Sigmoid colon (tissue), 7 donors: ENCODE measurements around the gene CCNY. TPM values are rescaled to one million over a fixed set of nuclear protein-coding genes. Genes with fewer than 3 reads are reported as not detected.

Experiments
- DNase-seq: peaks from one replicate; pipeline ENCODE4 v3.0.0-alpha.2; 2019
- H3K27ac ChIP-seq, 4 donors: fragments of 200-600 bp; sonication (generic); one replicate each; pipeline ENCODE4 v1.5.1; 2016 to 2019; ENCODE audit warnings: mild to moderate bottlenecking in 1 of 4
- H3K27me3 ChIP-seq, 3 donors: fragments of 200-600 bp; sonication (generic); one replicate each; pipeline ENCODE4 v1.5.1; 2019; ENCODE audit warnings: mild to moderate bottlenecking in 1 of 3
- H3K36me3 ChIP-seq, 4 donors: fragments of 200-600 bp; sonication (generic); one replicate each; pipeline ENCODE4 v1.5.1; 2016 to 2019
- H3K4me1 ChIP-seq, 4 donors: fragments of 200-600 bp; sonication (generic); one replicate each; pipeline ENCODE4 v1.5.1; 2017 to 2019
- H3K4me3 ChIP-seq, 4 donors: fragments of 200-600 bp; sonication (generic); one replicate each; pipeline ENCODE4 v1.5.1; 2017 to 2019; ENCODE audit warnings: mild to moderate bottlenecking in 2 of 4, moderate library complexity in 1 of 4
- H3K9me3 ChIP-seq, 4 donors: fragments of 200-600 bp in 3 of 4; sonication (generic) in 3 of 4; one replicate each; pipeline versions ENCODE4 v1.5.1 to v1.6.1; 2013 to 2019
- CTCF ChIP-seq, 4 experiments: fragments of 450-650 bp in 3 of 4; fragments of 200-600 bp in 1 of 4; IDR thresholded peaks; one replicate each; pipeline ENCODE4 v1.5.1; 2016 to 2019; ENCODE audit warnings: antibody characterized with exemption in 4 of 4, mild to moderate bottlenecking in 3 of 4, moderate library complexity in 2 of 4
- EP300 ChIP-seq, 4 donors: sonication (generic); formaldehyde crosslinking; IDR thresholded peaks; one replicate each; pipeline ENCODE4 v1.6.1; 2017; ENCODE audit warnings: antibody characterized with exemption in 4 of 4
- POLR2A ChIP-seq, 2 donors: fragments of 450-650 bp; IDR thresholded peaks; one replicate each; pipeline ENCODE4 v1.6.1; 2016; ENCODE audit warnings: antibody characterized with exemption in 2 of 2, mild to moderate bottlenecking in 2 of 2, moderate library complexity in 2 of 2
- POLR2AphosphoS5 ChIP-seq, 4 donors: sonication (generic); formaldehyde crosslinking; IDR thresholded peaks; one replicate each; pipeline ENCODE4 v1.6.1; 2017; ENCODE audit warnings: antibody characterized with exemption in 4 of 4
- WGBS, 2 donors: extraction: QIAGEN DNeasy Blood & Tissue Kit; methylation state at CpG; one replicate each; pipeline ENCODE4 v1.1.7; 2013; 5-methylcytosine and 5-hydroxymethylcytosine counted together
- intact Hi-C: fragments of 100-400 bp; cut with DNase I; formaldehyde crosslinking; loops from one replicate; pipeline ENCODE4 v1.15.1; 2023
- polyA plus RNA-seq, 3 donors: library from polyadenylated mRNA; stranded (reverse); fragments of 200-250 nt; gene quantifications; one replicate each; pipeline ENCODE4 v1.2.3, GENCODE V29; 2013
- total RNA-seq, 4 donors: library from RNA; depleted of rRNA; stranded (reverse); fragments of >200 nt; gene quantifications; one replicate each; pipeline ENCODE4 v1.1.0, GENCODE V29; 2016
- donor health status: healthy with polysubstance abuse.
- donor health status: Bipolar disorder and iron deficiency.
- donor health status: healthy.

The CCNY gene
- total and polyA plus RNA-seq, 7 donors: 24.0 to 45.7 (median 35.7) TPM

- Histone ChIP-seq H3K4me3 (no peak overlapping the region), H3K36me3 (peaks cover 0 to 11% (median 0%) of the 10 kb centered on the region in 4 donors), H3K9me3 (no peaks in the 10 kb centered on the region), H3K4me1 (peaks cover 0 to 34% (median 22%) of the 10 kb centered on the region in 4 donors), H3K27me3 (no peaks in the 10 kb centered on the region), H3K27ac (peak overlapping the region in 1 of 4 donors; percentile 26)
- WGBS, 2 donors: 87 to 92% methylated on average over 3 of the region's 3 CpGs
- intact Hi-C loops: no loop called here
- no peak for DNase-seq
- no peak for TF ChIP-seq CTCF (IDR thresholded peaks at IDR 0.05)
- TF ChIP-seq POLR2A (IDR thresholded peaks at IDR 0.05): no peak
- TF ChIP-seq EP300 (IDR thresholded peaks at IDR 0.05): no peak
- no peak for TF ChIP-seq POLR2AphosphoS5 (IDR thresholded peaks at IDR 0.05)
Observed at GRCh38 chr10:35324196-35324595, 12.1 kb upstream of the CCNY start.

- no peaks in the 10 kb centered on the region for H3K27me3 ChIP-seq
- no peak for TF ChIP-seq CTCF (IDR thresholded peaks at IDR 0.05)
- TF ChIP-seq POLR2A (IDR thresholded peaks at IDR 0.05): no peak
- no peak for TF ChIP-seq POLR2AphosphoS5 (IDR thresholded peaks at IDR 0.05)
- no peak for TF ChIP-seq EP300 (IDR thresholded peaks at IDR 0.05)
- peaks cover 0 to 59% (median 46%) of the 10 kb centered on the region in 4 donors for H3K4me1 ChIP-seq
- 89 to 90% methylated on average over 9 of the region's 9 CpGs for WGBS, 2 donors
- intact Hi-C loops: no loop called here
- no peaks in the 10 kb centered on the region for H3K9me3 ChIP-seq
- peaks cover 0 to 4% (median 0%) of the 10 kb centered on the region in 4 donors for H3K36me3 ChIP-seq
- H3K4me3 ChIP-seq: no peak overlapping the region
- peak overlapping the region in 1 of 4 donors; percentile 13 for H3K27ac ChIP-seq
- no peak for DNase-seq
Observed at GRCh38 chr10:35326466-35327235, 9.7 kb upstream of the CCNY start.

- no peak for DNase-seq
- TF ChIP-seq CTCF (IDR thresholded peaks at IDR 0.05) (no peak), POLR2A (IDR thresholded peaks at IDR 0.05) (no peak), EP300 (IDR thresholded peaks at IDR 0.05) (no peak), POLR2AphosphoS5 (IDR thresholded peaks at IDR 0.05) (no peak)
- Histone ChIP-seq H3K4me3 (no peak overlapping the region), H3K27ac (peak overlapping the region in 3 of 4 donors; percentile 50 to 96 (median 95)), H3K36me3 (peaks cover 0 to 4% (median 0%) of the 10 kb centered on the region in 4 donors), H3K9me3 (no peaks in the 10 kb centered on the region), H3K4me1 (peaks cover 0 to 70% (median 59%) of the 10 kb centered on the region in 4 donors), H3K27me3 (no peaks in the 10 kb centered on the region)
- intact Hi-C loops: no loop called here
- 87 to 88% methylated on average over 7 of the region's 7 CpGs for WGBS, 2 donors
Observed at GRCh38 chr10:35327790-35328403, 8.4 kb upstream of the CCNY start.

GRCh38 chr10:35328404-35329037 lies 7.8 kb upstream of the CCNY start:
- H3K27ac ChIP-seq: peak overlapping the region in 3 of 4 donors; percentile 50 to 96 (median 95)
- peaks cover 0 to 74% (median 65%) of the 10 kb centered on the region in 4 donors for H3K4me1 ChIP-seq
- TF ChIP-seq POLR2A (IDR thresholded peaks at IDR 0.05): no peak
- no peak for TF ChIP-seq POLR2AphosphoS5 (IDR thresholded peaks at IDR 0.05)
- no peak for TF ChIP-seq CTCF (IDR thresholded peaks at IDR 0.05)
- no peak for TF ChIP-seq EP300 (IDR thresholded peaks at IDR 0.05)
- intact Hi-C loops: no loop called here
- WGBS, 2 donors: 40 to 45% methylated on average over 2 of the region's 2 CpGs
- H3K9me3 ChIP-seq: no peaks in the 10 kb centered on the region
- no peaks in the 10 kb centered on the region for H3K27me3 ChIP-seq
- H3K4me3 ChIP-seq: no peak overlapping the region
- peaks cover 0 to 4% (median 0%) of the 10 kb centered on the region in 4 donors for H3K36me3 ChIP-seq
- no peak for DNase-seq
